Fibroblast of lung (primary cell): ENCODE data around the gene NAP1L4.

Experiments used
- CTCF ChIP-seq, 2 donors: IDR thresholded peaks in 1 of 2; conservative IDR thresholded peaks in 1 of 2; 1 replicate in 1 of 2; 2 replicates in 1 of 2; pipeline ENCODE4 v1.5.1; 2011 to 2012; ENCODE audit warnings: low read length in 2 of 2, control low read depth in 1 of 2, inconsistent platforms in 1 of 2, low read depth in 1 of 2, mild to moderate bottlenecking in 1 of 2
- EZH2 ChIP-seq: IDR thresholded peaks from 2 replicates; pipeline ENCODE4 v1.5.1; 2012; ENCODE audit warnings: low read length, control low read depth, mild to moderate bottlenecking; ENCODE audit errors: missing control alignments

GRCh38 chr11:3001496-3001895 lies 9.4 kb upstream of the NAP1L4 start:
- TF ChIP-seq CTCF (conservative IDR thresholded peaks at IDR 0.05 in 1 of 2, IDR thresholded peaks at IDR 0.05 in 1 of 2; ENCODE audit: low read depth in 1 of 2, low read length in 2 of 2): no peak
- TF ChIP-seq EZH2: no peak
